NCI-H526 treated with DMSO at 0.1 percent for 48 hours (cell line): ENCODE results near the gene TNMD.

ENCODE experiments used
- DNase-seq: peaks from one replicate; lab custom pipeline; 2025; lab: John Stamatoyannopoulos, UW

TNMD gene

DNA sequence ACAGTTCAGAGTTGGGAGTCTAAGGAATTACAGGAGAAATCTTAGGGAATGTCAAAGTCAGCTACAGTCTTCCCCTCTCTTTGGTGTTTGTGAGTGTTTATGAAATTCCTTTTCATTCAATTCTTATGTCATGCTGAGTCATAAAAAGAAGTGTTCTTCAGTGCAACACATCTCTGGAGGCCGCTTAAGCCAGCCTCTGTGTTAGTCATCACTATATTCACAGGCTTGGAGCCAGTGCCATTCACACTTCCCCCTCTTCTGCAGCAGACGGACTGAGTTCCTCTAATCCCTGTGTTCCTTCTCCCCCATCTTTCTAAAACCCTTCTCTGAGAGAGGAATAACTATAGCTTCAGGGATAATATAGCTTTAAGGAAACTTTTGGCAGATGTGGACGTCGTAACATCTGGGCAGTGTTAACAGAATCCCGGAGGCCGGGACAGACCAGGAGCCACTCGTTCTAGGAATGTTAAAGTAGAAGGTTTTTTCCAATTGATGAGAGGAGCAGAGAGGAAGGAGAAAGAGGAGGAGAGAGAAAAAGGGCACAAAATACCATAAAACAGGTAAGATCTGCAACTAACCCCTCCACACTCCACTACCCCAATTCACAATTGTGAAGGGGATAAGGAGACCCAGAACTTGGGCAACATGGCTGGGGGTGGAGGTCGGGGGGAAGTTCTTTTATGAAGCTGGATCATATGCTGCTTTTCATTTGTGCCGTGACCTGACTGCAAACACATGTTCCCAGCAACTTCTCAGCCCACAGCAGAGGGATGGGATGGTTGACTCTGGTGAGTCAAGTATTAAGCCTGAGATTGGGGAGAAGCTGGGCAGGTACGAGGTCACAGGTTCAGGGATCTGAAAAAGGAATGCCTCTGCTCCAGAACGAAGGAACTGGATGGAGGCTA, 59.5 kb downstream of the TNMD start, which contains the start of gene SRPX2:
Gene SRPX2, plus strand, starts transcription at position 244 of the 905 bp plus-strand sequence. CDS start 2,124 bp downstream, outside the sequence.
- no peak for DNase-seq

DNA sequence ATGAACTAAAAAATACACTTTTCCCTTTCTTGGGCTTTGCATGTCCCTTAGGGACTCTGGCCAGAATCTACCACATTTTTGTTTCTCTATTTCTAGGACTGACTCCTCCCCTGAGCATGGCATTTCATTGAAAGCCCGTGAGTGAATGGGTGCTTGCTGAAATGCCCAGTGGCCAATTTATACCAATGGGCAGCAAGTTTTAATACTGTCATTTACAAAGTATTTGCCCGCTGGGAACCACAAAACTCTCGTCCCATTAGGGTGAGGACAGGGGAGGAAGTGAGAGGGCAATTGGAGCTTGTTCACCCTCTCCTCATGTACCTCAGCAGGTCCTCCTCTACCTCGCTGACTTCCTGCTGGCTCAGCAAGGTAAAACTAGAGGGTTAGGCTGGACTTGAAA, 60.4 kb downstream of the TNMD start:
- no peak for DNase-seq

DNA sequence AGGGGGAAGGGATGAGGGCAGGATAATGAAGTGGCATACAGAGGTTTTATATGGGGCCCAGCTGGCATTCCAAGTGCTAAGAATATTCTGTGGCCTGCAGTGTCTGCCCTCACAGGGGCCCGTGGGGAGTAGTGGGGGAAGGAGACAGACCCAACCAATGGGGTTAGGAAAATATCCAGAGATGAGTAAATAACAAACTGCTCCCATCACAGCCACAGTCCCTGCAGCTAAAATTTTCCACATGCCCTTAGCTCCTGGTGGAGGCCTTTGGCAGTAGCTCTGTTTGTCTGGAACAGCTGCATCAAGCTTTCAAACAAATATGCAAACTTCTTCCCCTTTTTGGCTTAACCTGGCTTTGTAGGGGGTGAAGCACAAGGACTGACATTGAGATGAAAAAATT, 62.4 kb downstream of the TNMD start:
- no peak for DNase-seq

DNA sequence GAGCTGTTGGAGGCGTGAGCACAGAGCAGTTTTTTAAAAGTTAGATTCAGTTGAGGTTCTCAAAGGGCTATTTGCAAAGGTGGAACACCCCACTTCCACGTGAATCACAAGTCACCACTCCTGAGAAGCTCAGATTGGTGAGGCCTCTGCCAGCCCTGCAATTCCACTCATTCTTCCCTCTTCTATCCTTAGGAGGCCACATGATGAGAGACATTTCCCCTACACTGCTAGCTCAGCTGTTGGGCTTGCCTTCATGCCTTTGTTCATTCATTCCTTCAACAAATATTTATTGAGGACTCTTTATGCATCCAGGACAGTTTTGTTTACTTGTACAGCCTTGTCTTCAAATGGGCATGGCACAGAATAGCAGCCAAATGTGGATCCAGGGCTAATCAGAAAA, 63.0 kb downstream of the TNMD start:
- DNase-seq: no peak

DNA sequence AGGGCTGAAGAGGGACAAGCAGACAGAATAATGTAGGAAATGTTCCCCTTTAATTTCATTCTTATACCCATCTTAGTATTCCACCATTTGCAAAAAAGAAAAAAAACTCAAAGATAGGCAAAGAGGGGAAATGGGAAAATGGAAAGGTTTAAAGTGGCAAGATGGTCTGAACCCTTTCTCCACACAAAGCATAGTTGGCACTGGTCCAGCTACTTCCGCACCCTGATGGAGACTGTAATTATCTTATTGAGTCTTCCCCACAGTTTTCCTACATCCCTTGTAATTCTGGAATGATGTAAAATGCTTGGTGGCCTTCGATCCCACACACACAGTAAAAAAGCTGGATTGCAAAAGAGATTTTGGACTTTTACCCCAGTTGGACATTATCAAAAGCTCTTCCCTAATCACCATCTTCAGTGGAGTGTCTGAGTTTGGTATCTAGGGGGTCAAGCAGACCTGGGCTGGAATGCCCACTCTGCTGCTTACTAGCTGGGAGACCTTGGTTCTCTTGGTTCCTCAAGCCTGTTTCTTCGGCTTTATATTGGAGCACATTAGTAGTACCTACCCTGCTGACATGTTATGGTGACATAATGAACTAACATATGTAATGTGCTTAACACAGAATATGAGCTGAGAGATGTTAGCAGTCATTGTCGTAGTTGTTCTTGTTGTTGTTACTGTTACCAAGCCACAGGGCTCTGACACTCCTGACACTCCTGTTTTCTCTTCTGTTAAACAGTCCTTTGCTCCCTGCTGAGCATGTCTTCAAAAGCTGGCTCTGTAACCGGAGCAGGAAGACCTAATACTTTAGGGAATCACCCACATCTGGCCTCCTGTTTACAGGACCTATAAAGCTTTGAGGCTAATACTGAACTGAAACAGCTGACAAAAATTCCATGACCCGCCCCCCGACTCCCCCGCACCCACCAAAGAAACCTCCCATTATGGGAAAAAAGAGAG, 64.0 kb downstream of the TNMD start:
- DNase-seq: no peak
